GM12878 (cell line): ENCODE data around the gene CYP27A1. TPM values are rescaled to one million over a fixed set of nuclear protein-coding genes. Genes with fewer than 3 reads are reported as not detected.

Experiments used
- ATAC-seq: fragments of 200-7000 bp; cut with Tn5 transposase; 3 replicates; pipeline ENCODE4 v1.9.1; 2020; ENCODE audit warnings: mild to moderate bottlenecking, moderate library complexity
- BruUV-seq: library from RNA; stranded (reverse); fragments of 400-500 nt; replicated peaks from 2 replicates; lab custom pipeline; 2021; lab: Mats Ljungman, UMichigan
- CTCF ChIA-PET: fragments of 300-600 bp; sonication (Branson Sonifier 250); formaldehyde crosslinking; extraction: SDS; loops from one replicate; lab custom pipeline; 2021; ENCODE audit warnings: inconsistent platforms; lab: Yijun Ruan, JAX
- POLR2A ChIA-PET: fragments of 350-600 bp; formaldehyde crosslinking; extraction: SDS; loops from one replicate; lab custom pipeline; 2021; ENCODE audit warnings: inconsistent platforms; lab: Charles Lee
- RAD21 ChIA-PET: fragments of 300-600 bp; sonication (Branson Sonifier 250); formaldehyde crosslinking; loops from one replicate; lab custom pipeline; 2023; ENCODE audit warnings: antibody characterized with exemption; ENCODE audit not compliant: unreplicated experiment; lab: Charles Lee
- SMC1A ChIA-PET: fragments of 300-600 bp; sonication (Branson Sonifier 250); formaldehyde crosslinking; loops from one replicate; lab custom pipeline; 2023; ENCODE audit not compliant: unreplicated experiment, uncharacterized antibody; lab: Charles Lee
- DNase-seq: peaks from one replicate; pipeline ENCODE4 v3.0.0-alpha.2; 2011; ENCODE audit warnings: low read depth, low spot score
- FAIRE-seq: peaks from 3 replicates; lab custom pipeline; 2011; peaks lifted over from hg19 to GRCh38; lab: Jason Lieb, UNC
- H2AFZ ChIP-seq: 2 replicates; pipeline ENCODE4 v1.6.0; 2011; ENCODE audit warnings: low read depth, low read length, control low read depth; ENCODE audit not compliant: control insufficient read depth
- H3K27ac ChIP-seq: 2 replicates; pipeline ENCODE4 v1.5.1; 2011; ENCODE audit warnings: control low read depth; ENCODE audit not compliant: control insufficient read depth, insufficient read depth
- H3K27me3 ChIP-seq, 2 experiments: replicated peaks in 1 of 2; 2 replicates each; pipeline versions ENCODE4 v1.6.0 to v1.6.1; 2011; ENCODE audit warnings: low read length in 1 of 2; ENCODE audit not compliant: control insufficient read depth in 2 of 2, insufficient read depth in 2 of 2
- H3K36me3 ChIP-seq, 2 experiments: 2 replicates each; pipeline ENCODE4 v1.5.1; 2011; ENCODE audit warnings: low read length in 1 of 2; ENCODE audit not compliant: control insufficient read depth in 2 of 2, insufficient read depth in 2 of 2
- H3K4me1 ChIP-seq: 2 replicates; pipeline ENCODE4 v1.6.1; 2011; ENCODE audit warnings: mild to moderate bottlenecking, low read length, moderate library complexity, mixed read lengths; ENCODE audit not compliant: control insufficient read depth, insufficient read depth
- H3K4me2 ChIP-seq: 2 replicates; pipeline ENCODE4 v1.6.0; 2011; ENCODE audit warnings: control low read depth; ENCODE audit not compliant: control insufficient read depth, insufficient read depth
- H3K4me3 ChIP-seq: fragments of 200-600 bp; sonication (generic); 2 replicates; pipeline ENCODE4 v1.5.1; 2016
- H3K79me2 ChIP-seq: 2 replicates; pipeline ENCODE4 v1.6.0; 2011; ENCODE audit warnings: low read length; ENCODE audit not compliant: control insufficient read depth, insufficient read depth
- H3K9ac ChIP-seq: 2 replicates; pipeline ENCODE4 v1.8.0; 2011; ENCODE audit warnings: low read length, control low read depth, mixed read lengths; ENCODE audit not compliant: control insufficient read depth, insufficient read depth
- H3K9me3 ChIP-seq: replicated peaks from 3 replicates; pipeline ENCODE4 v1.5.1; 2011; ENCODE audit warnings: mild to moderate bottlenecking, low read length; ENCODE audit not compliant: control insufficient read depth, insufficient read depth
- H4K20me1 ChIP-seq: 2 replicates; pipeline ENCODE4 v1.6.0; 2011; ENCODE audit not compliant: control insufficient read depth, insufficient read depth
- ZNF24 ChIP-seq: fragments of 450-650 bp; IDR thresholded peaks from 2 replicates; pipeline ENCODE4 v1.6.1; 2017; ENCODE audit warnings: antibody characterized with exemption, mild to moderate bottlenecking
- WGBS: methylation state at CpG from one replicate; pipeline ENCODE4 v1.1.6; 2016; ENCODE audit warnings: low lambda C conversion rate; ENCODE audit not compliant: insufficient replicate concordance, insufficient coverage; ENCODE audit errors: missing lambda C conversion rate; 5-methylcytosine and 5-hydroxymethylcytosine counted together
- in situ Hi-C: fragments of 300-500 bp; cut with MboI; formaldehyde crosslinking; loops from 9 replicates; pipeline ENCODE4 v1.14.3; 2018; ENCODE audit warnings: mixed read lengths
- intact Hi-C: fragments of 100-400 bp; cut with micrococcal nuclease; formaldehyde crosslinking; loops from one replicate; pipeline ENCODE4 v1.14.2; 2022; ENCODE audit not compliant: unreplicated experiment
- polyA plus RNA-seq, 11 experiments: library from polyadenylated mRNA; depleted of rRNA in 4 of 11; unstranded in 6 of 11; stranded (reverse) in 5 of 11; fragments of >200 nt; fragmentation: Nextera tagmentation in 4 of 11; fragmentation: Illumina TruSeq in 1 of 11; extraction: Ambion mirVana in 4 of 11; extraction: Trizol in 1 of 11; gene quantifications; 1 replicate in 1 of 11; 2 replicates in 10 of 11; pipeline versions ENCODE4 v1.2.1 to v1.2.3, GENCODE V29; 2011 to 2016; ENCODE audit warnings: inconsistent platforms in 2 of 11, missing spikeins in 2 of 11, low read depth in 1 of 11
- total RNA-seq, 4 experiments: library from RNA; depleted of rRNA in 3 of 4; stranded (reverse); fragments of >200 nt in 3 of 4; fragmentation: Illumina TruSeq in 1 of 4; extraction: Trizol in 1 of 4; gene quantifications; 2 replicates each; pipeline versions ENCODE4 v1.2.1 to v1.2.3, GENCODE V29; 2013 to 2021
- TF ChIP-seq, protein P1 (sequence below): fragments of 450-650 bp; IDR thresholded peaks from 2 replicates; pipeline ENCODE4 v1.6.1; 2017; ENCODE audit warnings: antibody characterized with exemption, mild to moderate bottlenecking, moderate library complexity
- TF ChIP-seq, protein P2 (sequence below): fragments of 450-650 bp; IDR thresholded peaks from 2 replicates; pipeline ENCODE4 v1.6.1; 2016; ENCODE audit warnings: mild to moderate bottlenecking, moderate library complexity, borderline replicate concordance

Gene CYP27A1
- total and polyA plus RNA-seq, 10 of the 15 experiments (the other 5 are each of a cell fraction or from before 2014, with no cell fraction given) = 0.11 to 0.72 (median 0.18) TPM; not detected in 2

DNA sequence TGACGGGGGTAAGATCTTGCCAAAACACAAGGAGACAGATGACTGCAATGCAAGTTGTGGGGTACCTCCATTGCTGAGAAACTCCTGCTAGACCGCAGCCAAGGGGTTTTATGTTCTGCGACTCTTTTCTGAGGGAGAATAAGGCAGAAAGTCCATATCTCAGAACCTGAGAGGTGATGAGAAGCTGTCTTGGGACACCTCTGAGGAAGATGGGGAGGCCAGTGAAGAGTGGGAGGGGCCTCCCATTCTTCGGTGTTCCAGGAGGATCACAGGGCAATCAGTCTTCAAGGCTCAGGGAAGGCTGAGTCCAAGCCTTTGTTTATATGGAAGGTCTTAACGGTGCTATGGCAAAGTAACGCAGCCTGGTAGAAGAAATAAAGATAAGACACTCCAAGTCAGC lies 18.0 kb downstream of the CYP27A1 start:
- ChIA-PET RAD21 (no interaction called here), SMC1A (no interaction called here), CTCF (no interaction called here), POLR2A (no interaction called here)
- Histone ChIP-seq H3K79me2 (no peaks in the 10 kb centered on the region), H3K27ac (no peak overlapping the region), H3K9me3 (no peaks in the 10 kb centered on the region; the same call in none of the 3 replicates), H3K9ac (no peak overlapping the region), H3K27me3 (peaks cover 0 to 2% of the 10 kb centered on the region in 2 experiments; a peak in 2 of 4 replicates), H4K20me1 (no peaks in the 10 kb centered on the region), H3K4me1 (no peaks in the 10 kb centered on the region), H3K4me3 (no peak overlapping the region), H3K36me3 (no peaks in the 10 kb centered on the region), H2AFZ (no peak overlapping the region), H3K4me2 (no peak overlapping the region)
- FAIRE-seq = no peak
- TF ChIP-seq, protein P1, sequence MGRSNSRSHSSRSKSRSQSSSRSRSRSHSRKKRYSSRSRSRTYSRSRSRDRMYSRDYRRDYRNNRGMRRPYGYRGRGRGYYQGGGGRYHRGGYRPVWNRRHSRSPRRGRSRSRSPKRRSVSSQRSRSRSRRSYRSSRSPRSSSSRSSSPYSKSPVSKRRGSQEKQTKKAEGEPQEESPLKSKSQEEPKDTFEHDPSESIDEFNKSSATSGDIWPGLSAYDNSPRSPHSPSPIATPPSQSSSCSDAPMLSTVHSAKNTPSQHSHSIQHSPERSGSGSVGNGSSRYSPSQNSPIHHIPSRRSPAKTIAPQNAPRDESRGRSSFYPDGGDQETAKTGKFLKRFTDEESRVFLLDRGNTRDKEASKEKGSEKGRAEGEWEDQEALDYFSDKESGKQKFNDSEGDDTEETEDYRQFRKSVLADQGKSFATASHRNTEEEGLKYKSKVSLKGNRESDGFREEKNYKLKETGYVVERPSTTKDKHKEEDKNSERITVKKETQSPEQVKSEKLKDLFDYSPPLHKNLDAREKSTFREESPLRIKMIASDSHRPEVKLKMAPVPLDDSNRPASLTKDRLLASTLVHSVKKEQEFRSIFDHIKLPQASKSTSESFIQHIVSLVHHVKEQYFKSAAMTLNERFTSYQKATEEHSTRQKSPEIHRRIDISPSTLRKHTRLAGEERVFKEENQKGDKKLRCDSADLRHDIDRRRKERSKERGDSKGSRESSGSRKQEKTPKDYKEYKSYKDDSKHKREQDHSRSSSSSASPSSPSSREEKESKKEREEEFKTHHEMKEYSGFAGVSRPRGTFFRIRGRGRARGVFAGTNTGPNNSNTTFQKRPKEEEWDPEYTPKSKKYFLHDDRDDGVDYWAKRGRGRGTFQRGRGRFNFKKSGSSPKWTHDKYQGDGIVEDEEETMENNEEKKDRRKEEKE = no peak
- TF ChIP-seq, protein P2, sequence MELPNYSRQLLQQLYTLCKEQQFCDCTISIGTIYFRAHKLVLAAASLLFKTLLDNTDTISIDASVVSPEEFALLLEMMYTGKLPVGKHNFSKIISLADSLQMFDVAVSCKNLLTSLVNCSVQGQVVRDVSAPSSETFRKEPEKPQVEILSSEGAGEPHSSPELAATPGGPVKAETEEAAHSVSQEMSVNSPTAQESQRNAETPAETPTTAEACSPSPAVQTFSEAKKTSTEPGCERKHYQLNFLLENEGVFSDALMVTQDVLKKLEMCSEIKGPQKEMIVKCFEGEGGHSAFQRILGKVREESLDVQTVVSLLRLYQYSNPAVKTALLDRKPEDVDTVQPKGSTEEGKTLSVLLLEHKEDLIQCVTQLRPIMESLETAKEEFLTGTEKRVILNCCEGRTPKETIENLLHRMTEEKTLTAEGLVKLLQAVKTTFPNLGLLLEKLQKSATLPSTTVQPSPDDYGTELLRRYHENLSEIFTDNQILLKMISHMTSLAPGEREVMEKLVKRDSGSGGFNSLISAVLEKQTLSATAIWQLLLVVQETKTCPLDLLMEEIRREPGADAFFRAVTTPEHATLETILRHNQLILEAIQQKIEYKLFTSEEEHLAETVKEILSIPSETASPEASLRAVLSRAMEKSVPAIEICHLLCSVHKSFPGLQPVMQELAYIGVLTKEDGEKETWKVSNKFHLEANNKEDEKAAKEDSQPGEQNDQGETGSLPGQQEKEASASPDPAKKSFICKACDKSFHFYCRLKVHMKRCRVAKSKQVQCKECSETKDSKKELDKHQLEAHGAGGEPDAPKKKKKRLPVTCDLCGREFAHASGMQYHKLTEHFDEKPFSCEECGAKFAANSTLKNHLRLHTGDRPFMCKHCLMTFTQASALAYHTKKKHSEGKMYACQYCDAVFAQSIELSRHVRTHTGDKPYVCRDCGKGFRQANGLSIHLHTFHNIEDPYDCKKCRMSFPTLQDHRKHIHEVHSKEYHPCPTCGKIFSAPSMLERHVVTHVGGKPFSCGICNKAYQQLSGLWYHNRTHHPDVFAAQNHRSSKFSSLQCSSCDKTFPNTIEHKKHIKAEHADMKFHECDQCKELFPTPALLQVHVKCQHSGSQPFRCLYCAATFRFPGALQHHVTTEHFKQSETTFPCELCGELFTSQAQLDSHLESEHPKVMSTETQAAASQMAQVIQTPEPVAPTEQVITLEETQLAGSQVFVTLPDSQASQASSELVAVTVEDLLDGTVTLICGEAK = no peak
- no peak for TF ChIP-seq ZNF24
- in situ Hi-C loops = no loop called here
- DNase-seq = no peak
- WGBS = 67% methylated on average over 6 of the region's 6 CpGs
- BruUV-seq = no TSS peak
- intact Hi-C loops = no loop called here
- ATAC-seq = no peak
